Prostate gland (tissue), 2 donors: Measurements from ENCODE around the gene IL1A. TPM values are rescaled to one million over a fixed set of nuclear protein-coding genes. Genes with fewer than 3 reads are reported as not detected.

Source experiments
- DNase-seq: peaks from one replicate; pipeline ENCODE4 v3.0.0-alpha.2; 2019; ENCODE audit warnings: low spot score
- H3K27ac ChIP-seq, 2 donors: fragments of 200-600 bp; sonication (generic); 2 replicates each; pipeline ENCODE4 v1.5.1; 2017 to 2019
- H3K27me3 ChIP-seq: fragments of 200-600 bp; sonication (generic); replicated peaks from 2 replicates; pipeline ENCODE4 v1.5.1; 2019; ENCODE audit not compliant: insufficient read depth
- H3K36me3 ChIP-seq, 2 donors: fragments of 200-600 bp; sonication (generic); 1 replicate in 1 of 2; 2 replicates in 1 of 2; pipeline versions ENCODE4 v1.5.1 to v1.8.1; 2017 to 2019
- H3K4me1 ChIP-seq: fragments of 200-600 bp; sonication (generic); replicated peaks from 2 replicates; pipeline ENCODE4 v1.5.1; 2019
- H3K4me3 ChIP-seq, 2 donors: fragments of 200-600 bp; sonication (generic); 2 replicates each; pipeline ENCODE4 v1.5.1; 2017 to 2019
- H3K9me3 ChIP-seq: fragments of 200-600 bp; sonication (generic); 2 replicates; pipeline ENCODE4 v1.5.1; 2017
- POLR2A ChIP-seq: fragments of 450-650 bp; IDR thresholded peaks from one replicate; pipeline ENCODE4 v1.6.1; 2016; ENCODE audit warnings: antibody characterized with exemption, mild to moderate bottlenecking
- POLR2AphosphoS5 ChIP-seq: sonication (generic); formaldehyde crosslinking; IDR thresholded peaks from one replicate; pipeline ENCODE4 v1.6.1; 2017; ENCODE audit warnings: antibody characterized with exemption
- WGBS: methylation state at CpG from one replicate; pipeline ENCODE4 v1.1.5; 2018; 5-methylcytosine and 5-hydroxymethylcytosine counted together
- intact Hi-C: fragments of 100-400 bp; cut with DNase I; formaldehyde crosslinking; loops from one replicate; pipeline ENCODE4 v1.14.2; 2022
- total RNA-seq, 2 donors: library from RNA; depleted of rRNA; stranded (reverse); fragments of >200 nt; gene quantifications; one replicate each; pipeline ENCODE4 v1.1.0, GENCODE V29; 2016
- TF ChIP-seq, protein P1 (sequence below), 4 experiments: fragments of 200-600 bp in 2 of 4; fragments of 450-650 bp in 2 of 4; sonication (generic) in 2 of 4; IDR thresholded peaks; 1 replicate in 3 of 4; 2 replicates in 1 of 4; pipeline ENCODE4 v1.5.1; 2016 to 2019; ENCODE audit warnings: antibody characterized with exemption in 4 of 4, mild to moderate bottlenecking in 2 of 4, moderate library complexity in 2 of 4

The IL1A gene
- total RNA-seq, 2 donors from 2014 or later: 27.4 TPM; not detected in 1

DNA sequence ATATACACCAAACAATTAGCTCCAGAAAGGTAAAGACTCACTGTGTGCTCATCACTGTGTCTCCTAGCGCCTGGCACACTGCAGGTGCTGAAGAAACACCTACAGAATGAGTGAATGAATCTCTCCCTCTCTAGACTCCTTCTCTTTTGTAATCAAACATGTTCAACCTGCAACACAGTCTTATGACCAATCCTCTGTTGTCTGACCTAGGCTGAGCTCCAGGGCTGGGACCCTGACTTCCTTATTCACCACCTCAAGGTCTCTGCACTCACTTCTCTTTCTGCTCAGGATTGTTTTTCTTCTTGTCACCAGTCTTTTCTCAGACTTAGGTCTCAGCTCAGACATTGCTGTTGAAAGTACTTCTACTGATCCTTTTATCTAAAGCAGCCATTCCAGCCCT is 29.7 kb downstream of the IL1A start:
- 93% methylated on average over 1 of the region's 1 CpG for WGBS
- DNase-seq: no peak
- no peaks in the 10 kb centered on the region for H3K4me1 ChIP-seq
- H3K9me3 ChIP-seq: no peaks in the 10 kb centered on the region
- no peak overlapping the region for H3K4me3 ChIP-seq
- no peak for TF ChIP-seq POLR2A
- no peak for TF ChIP-seq POLR2AphosphoS5
- TF ChIP-seq, protein P1, sequence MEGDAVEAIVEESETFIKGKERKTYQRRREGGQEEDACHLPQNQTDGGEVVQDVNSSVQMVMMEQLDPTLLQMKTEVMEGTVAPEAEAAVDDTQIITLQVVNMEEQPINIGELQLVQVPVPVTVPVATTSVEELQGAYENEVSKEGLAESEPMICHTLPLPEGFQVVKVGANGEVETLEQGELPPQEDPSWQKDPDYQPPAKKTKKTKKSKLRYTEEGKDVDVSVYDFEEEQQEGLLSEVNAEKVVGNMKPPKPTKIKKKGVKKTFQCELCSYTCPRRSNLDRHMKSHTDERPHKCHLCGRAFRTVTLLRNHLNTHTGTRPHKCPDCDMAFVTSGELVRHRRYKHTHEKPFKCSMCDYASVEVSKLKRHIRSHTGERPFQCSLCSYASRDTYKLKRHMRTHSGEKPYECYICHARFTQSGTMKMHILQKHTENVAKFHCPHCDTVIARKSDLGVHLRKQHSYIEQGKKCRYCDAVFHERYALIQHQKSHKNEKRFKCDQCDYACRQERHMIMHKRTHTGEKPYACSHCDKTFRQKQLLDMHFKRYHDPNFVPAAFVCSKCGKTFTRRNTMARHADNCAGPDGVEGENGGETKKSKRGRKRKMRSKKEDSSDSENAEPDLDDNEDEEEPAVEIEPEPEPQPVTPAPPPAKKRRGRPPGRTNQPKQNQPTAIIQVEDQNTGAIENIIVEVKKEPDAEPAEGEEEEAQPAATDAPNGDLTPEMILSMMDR (IDR thresholded peaks at IDR 0.05): no peak
- H3K27ac ChIP-seq: no peak overlapping the region
- no peaks in the 10 kb centered on the region for H3K27me3 ChIP-seq
- intact Hi-C loops: loop anchor here (10.0 kb wide), 1 partner anchor 200 kb away; no protein-coding TSS in a partner anchor
- H3K36me3 ChIP-seq: no peaks in the 10 kb centered on the region

DNA sequence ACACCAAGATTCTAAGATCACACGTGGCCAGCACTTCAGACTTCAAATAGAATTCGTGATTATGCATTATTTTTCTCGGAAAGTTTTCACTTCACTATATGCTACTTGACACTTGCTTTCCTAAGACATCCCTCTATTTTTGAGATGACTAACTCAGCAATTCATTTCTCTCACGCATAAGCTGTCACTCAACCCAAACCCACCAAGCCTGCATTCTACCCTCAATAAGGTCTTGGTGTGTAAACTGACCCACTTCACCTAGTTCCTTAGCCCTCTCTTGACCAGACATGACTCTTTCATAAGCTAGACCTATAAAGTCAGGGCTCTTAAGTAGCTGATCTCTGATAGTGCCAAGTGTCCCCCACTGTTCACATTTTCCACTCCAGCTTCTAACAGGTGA is 31.6 kb downstream of the IL1A start:
- DNase-seq: no peak
- no peaks in the 10 kb centered on the region for H3K4me1 ChIP-seq
- intact Hi-C loops: loop anchor here (10.0 kb wide), 1 partner anchor 202 kb away; no protein-coding TSS in a partner anchor

DNA sequence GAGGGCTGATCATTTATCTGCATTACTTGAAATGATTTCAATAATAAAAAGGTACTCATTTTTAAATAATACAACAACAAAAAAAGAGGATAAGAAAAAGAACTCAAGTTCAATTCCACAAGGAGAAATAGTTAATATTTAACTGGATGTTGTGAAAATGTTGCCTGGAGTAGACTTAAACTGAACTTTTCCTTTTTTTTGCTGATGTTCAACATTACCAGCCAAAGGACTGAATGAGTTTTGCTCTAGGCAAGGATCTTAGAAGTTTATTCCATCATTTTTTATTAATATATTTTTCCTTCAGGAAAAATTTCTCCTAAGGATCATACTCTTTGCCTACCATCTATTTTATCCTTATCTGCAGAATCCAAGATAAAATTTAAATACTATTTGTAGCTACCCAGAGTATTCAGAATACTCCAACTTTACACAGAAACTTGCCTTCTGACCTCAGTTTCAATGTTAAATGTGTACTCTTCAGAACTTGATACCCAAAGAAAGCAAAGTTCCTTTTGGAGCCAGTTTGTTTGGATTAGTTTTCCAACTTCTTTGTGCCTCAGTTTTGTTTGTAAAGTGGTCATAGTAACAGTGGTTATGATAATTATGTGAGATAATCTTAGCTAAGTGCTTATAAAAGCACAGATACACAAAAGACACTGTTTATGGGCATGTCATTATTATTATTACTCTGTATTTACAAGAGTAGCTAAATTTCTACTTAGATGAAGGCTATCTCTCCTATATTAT is 32.7 kb downstream of the IL1A start:
- Histone ChIP-seq H3K9me3 (no peaks in the 10 kb centered on the region), H3K4me1 (no peaks in the 10 kb centered on the region), H3K27ac (no peak overlapping the region), H3K4me3 (no peak overlapping the region), H3K27me3 (no peaks in the 10 kb centered on the region), H3K36me3 (no peaks in the 10 kb centered on the region)
- DNase-seq: no peak
- TF ChIP-seq, protein P1 (IDR thresholded peaks at IDR 0.05): no peak
- TF ChIP-seq POLR2AphosphoS5 (no peak), POLR2A (no peak)
- intact Hi-C loops: loop anchor here (10.0 kb wide), 1 partner anchor 203 kb away; no protein-coding TSS in a partner anchor

More for the DNA sequence above, 31.6 kb downstream of the IL1A start:
- no peak overlapping the region for H3K4me3 ChIP-seq
- H3K9me3 ChIP-seq: no peaks in the 10 kb centered on the region
- TF ChIP-seq POLR2AphosphoS5 (no peak), POLR2A (no peak)
- TF ChIP-seq, protein P1 (IDR thresholded peaks at IDR 0.05): no peak
- 75% methylated on average over 4 of the region's 4 CpGs for WGBS
- H3K27ac ChIP-seq: no peak overlapping the region
- H3K27me3 ChIP-seq: no peaks in the 10 kb centered on the region
- H3K36me3 ChIP-seq: no peaks in the 10 kb centered on the region

DNA sequence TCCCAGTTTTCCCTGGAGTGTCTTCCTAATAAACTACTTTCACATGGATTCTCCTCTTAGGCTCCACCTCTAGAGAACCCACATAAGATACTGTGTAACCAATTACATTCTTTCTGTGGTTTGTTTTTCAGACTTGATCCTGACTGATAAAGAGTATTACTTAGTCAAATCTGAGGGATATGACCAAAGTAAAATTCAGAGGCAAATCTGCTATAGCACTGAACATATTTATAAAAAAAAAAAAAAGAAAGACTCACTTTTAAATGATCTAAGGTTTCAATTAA is 33.8 kb downstream of the IL1A start:
- TF ChIP-seq, protein P1 (IDR thresholded peaks at IDR 0.05): no peak
- TF ChIP-seq POLR2AphosphoS5 (no peak), POLR2A (no peak)
- H3K4me1 ChIP-seq: no peaks in the 10 kb centered on the region
- H3K36me3 ChIP-seq: no peaks in the 10 kb centered on the region
- intact Hi-C loops: loop anchor here (10.0 kb wide), 1 partner anchor 204 kb away; no protein-coding TSS in a partner anchor
- DNase-seq: no peak
- H3K27me3 ChIP-seq: no peaks in the 10 kb centered on the region
- H3K4me3 ChIP-seq: no peak overlapping the region
- no peaks in the 10 kb centered on the region for H3K9me3 ChIP-seq
- H3K27ac ChIP-seq: no peak overlapping the region
